Liver (tissue), 9 donors: ENCODE results near the gene SPANXB1. TPM values are rescaled to one million over a fixed set of nuclear protein-coding genes. Genes with fewer than 3 reads are reported as not detected.
"Not testable (repeated sequence)": the region's sequence is repeated elsewhere in the genome, so short reads cannot be mapped to it uniquely, and the experiment has no call there.

Experiments
- DNase-seq: peaks from one replicate; pipeline ENCODE4 v3.0.0-alpha.2; 2017; ENCODE audit warnings: low spot score
- H3K27ac ChIP-seq, 2 donors: one replicate each; pipeline ENCODE4 v1.7.0; 2013; ENCODE audit warnings: inconsistent platforms in 2 of 2, low read length in 2 of 2, control low read depth in 1 of 2, low read depth in 1 of 2, mild to moderate bottlenecking in 1 of 2
- H3K27me3 ChIP-seq, 4 donors: one replicate each; pipeline versions ENCODE4 v1.6.1 to v1.7.0; 2013; ENCODE audit warnings: low read length in 3 of 4, inconsistent platforms in 1 of 4, mild to moderate bottlenecking in 1 of 4, moderate library complexity in 1 of 4; ENCODE audit not compliant: control insufficient read depth in 4 of 4, insufficient read depth in 4 of 4
- H3K36me3 ChIP-seq, 4 donors: one replicate each; pipeline versions ENCODE4 v1.6.1 to v1.7.0; 2013; ENCODE audit warnings: low read length in 3 of 4, mild to moderate bottlenecking in 3 of 4, low read depth in 1 of 4, moderate library complexity in 1 of 4; ENCODE audit not compliant: control insufficient read depth in 4 of 4, insufficient read depth in 3 of 4
- H3K4me1 ChIP-seq, 4 donors: one replicate each; pipeline versions ENCODE4 v1.6.1 to v1.7.0; 2013; ENCODE audit warnings: low read length in 3 of 4, mild to moderate bottlenecking in 3 of 4, moderate library complexity in 1 of 4; ENCODE audit not compliant: control insufficient read depth in 4 of 4, insufficient read depth in 4 of 4
- H3K4me3 ChIP-seq, 3 donors: one replicate each; pipeline versions ENCODE4 v1.6.1 to v1.7.0; 2013; ENCODE audit warnings: low read length in 3 of 3, control low read depth in 1 of 3, low read depth in 1 of 3, mild to moderate bottlenecking in 1 of 3
- H3K9ac ChIP-seq, 2 donors: one replicate each; pipeline ENCODE4 v1.7.0; 2013; ENCODE audit warnings: low read length in 2 of 2, mild to moderate bottlenecking in 2 of 2, moderate library complexity in 2 of 2, control low read depth in 1 of 2, low read depth in 1 of 2
- H3K9me3 ChIP-seq, 4 donors: one replicate each; pipeline versions ENCODE4 v1.6.1 to v1.7.0; 2013; ENCODE audit warnings: low read length in 3 of 4; ENCODE audit not compliant: control insufficient read depth in 4 of 4
- ATF3 ChIP-seq: IDR thresholded peaks from 2 replicates; pipeline ENCODE4 v1.6.1; 2016; ENCODE audit warnings: antibody characterized with exemption
- CTCF ChIP-seq: fragments of 150-350 bp; IDR thresholded peaks from 2 replicates; pipeline ENCODE4 v1.5.1; 2017; ENCODE audit warnings: improper control_type of control experiment, low read depth, low read length; ENCODE audit not compliant: missing input control
- FOXA1 ChIP-seq: IDR thresholded peaks from 2 replicates; pipeline ENCODE4 v1.6.1; 2016; ENCODE audit warnings: antibody characterized with exemption
- FOXA2 ChIP-seq: IDR thresholded peaks from 2 replicates; pipeline ENCODE4 v1.6.1; 2016; ENCODE audit warnings: antibody characterized with exemption
- HNF4A ChIP-seq, 2 donors: conservative IDR thresholded peaks; 2 replicates each; pipeline ENCODE4 v1.6.1; 2016; ENCODE audit warnings: antibody characterized with exemption in 2 of 2, mild to moderate bottlenecking in 2 of 2
- HNF4G ChIP-seq: IDR thresholded peaks from 2 replicates; pipeline ENCODE4 v1.6.1; 2016; ENCODE audit warnings: antibody characterized with exemption
- MAX ChIP-seq: IDR thresholded peaks from 2 replicates; pipeline ENCODE4 v1.6.1; 2016; ENCODE audit warnings: antibody characterized with exemption
- NR2F2 ChIP-seq: IDR thresholded peaks from 2 replicates; pipeline ENCODE4 v1.6.1; 2016; ENCODE audit warnings: antibody characterized with exemption
- REST ChIP-seq: IDR thresholded peaks from 2 replicates; pipeline ENCODE4 v1.6.1; 2016; ENCODE audit warnings: antibody characterized with exemption, mild to moderate bottlenecking
- RXRA ChIP-seq, 2 donors: IDR thresholded peaks; 2 replicates each; pipeline ENCODE4 v1.6.1; 2017 to 2018; ENCODE audit warnings: antibody characterized with exemption in 2 of 2, mild to moderate bottlenecking in 1 of 2
- SP1 ChIP-seq: IDR thresholded peaks from 2 replicates; pipeline ENCODE4 v1.6.1; 2018; ENCODE audit warnings: antibody characterized with exemption, mild to moderate bottlenecking
- TAF1 ChIP-seq: conservative IDR thresholded peaks from 2 replicates; pipeline ENCODE4 v1.6.1; 2016; ENCODE audit warnings: antibody characterized with exemption, mild to moderate bottlenecking
- YY1 ChIP-seq: IDR thresholded peaks from 2 replicates; pipeline ENCODE4 v1.6.1; 2016; ENCODE audit warnings: antibody characterized with exemption, mild to moderate bottlenecking
- WGBS: extraction: QIAGEN DNeasy Blood & Tissue Kit; methylation state at CpG from one replicate; pipeline ENCODE4 v1.1.7; 2013; 5-methylcytosine and 5-hydroxymethylcytosine counted together
- polyA plus RNA-seq, 2 donors: library from polyadenylated mRNA; stranded (reverse) in 1 of 2; unstranded in 1 of 2; fragments of 200-250 nt in 1 of 2; fragments of >200 nt in 1 of 2; fragmentation: Nextera tagmentation in 1 of 2; extraction: Ambion mirVana in 1 of 2; gene quantifications; one replicate each; pipeline versions ENCODE4 v1.2.1 to v1.2.3, GENCODE V29; 2013 to 2015
- total RNA-seq, 2 donors: library from RNA; depleted of rRNA; stranded (reverse); fragments of >200 nt; gene quantifications; one replicate each; pipeline ENCODE4 v1.2.3, GENCODE V29; 2014
- donor health status: healthy.
- donor health status: healthy.
- donor health status: healthy.
- donor health status: healthy.
- donor health status: healthy.

The SPANXB1 gene
- total and polyA plus RNA-seq, 4 donors = not detected

GRCh38 chrX:140975472-140975871 lies 26.9 kb upstream of the SPANXB1 start:
- Histone ChIP-seq H3K4me3 (no peak overlapping the region), H3K9me3 (no peaks in the 10 kb centered on the region), H3K4me1 (no peaks in the 10 kb centered on the region), H3K36me3 (no peaks in the 10 kb centered on the region), H3K9ac (no peak overlapping the region), H3K27ac (no peak overlapping the region), H3K27me3 (peaks cover 0 to 3% (median 0%) of the 10 kb centered on the region in 4 donors)
- TF ChIP-seq RXRA (IDR thresholded peaks at IDR 0.05) (peak in 1 of 2 donors; percentile 8), TAF1 (no peak), FOXA1 (no peak), HNF4A (conservative IDR thresholded peaks at IDR 0.05) (peak in 1 of 2 donors; percentile 29), YY1 (peak; percentile 39), MAX (no peak)
- no peak for DNase-seq
- WGBS = 41% methylated on average over 3 of the region's 3 CpGs

- Histone ChIP-seq H3K4me3 (no peak overlapping the region), H3K36me3 (no peaks in the 10 kb centered on the region), H3K9ac (no peak overlapping the region), H3K9me3 (no peaks in the 10 kb centered on the region), H3K27me3 (peaks cover 0 to 3% (median 0%) of the 10 kb centered on the region in 4 donors), H3K27ac (no peak overlapping the region), H3K4me1 (no peaks in the 10 kb centered on the region)
- TF ChIP-seq HNF4G = no peak
- TF ChIP-seq RXRA (IDR thresholded peaks at IDR 0.05) = peak in 1 of 2 donors; percentile 32
- TF ChIP-seq SP1 = no peak
- TF ChIP-seq MAX = no peak
- no peak for TF ChIP-seq FOXA2
- no peak for TF ChIP-seq REST
- TF ChIP-seq HNF4A (conservative IDR thresholded peaks at IDR 0.05) = peak; percentile 51 to 75
- no peak for TF ChIP-seq TAF1
- no peak for DNase-seq
- 91% methylated on average over 3 of the region's 3 CpGs for WGBS
These were observed 22.1 kb upstream of the SPANXB1 start for GRCh38 chrX:140980271-140980670.

GRCh38 chrX:140983730-140984129 lies 18.7 kb upstream of the SPANXB1 start:
- TF ChIP-seq SP1 (peak; percentile 18), ATF3 (no peak), CTCF (no peak), NR2F2 (no peak), RXRA (IDR thresholded peaks at IDR 0.05) (peak in 1 of 2 donors; percentile 49), HNF4A (conservative IDR thresholded peaks at IDR 0.05) (peak in 1 of 2 donors; percentile 40)
- H3K9ac ChIP-seq = no peak overlapping the region
- no peak overlapping the region for H3K27ac ChIP-seq
- DNase-seq = no peak
- H3K9me3 ChIP-seq = no peaks in the 10 kb centered on the region
- H3K36me3 ChIP-seq = no peaks in the 10 kb centered on the region
- H3K4me1 ChIP-seq = no peaks in the 10 kb centered on the region
- H3K27me3 ChIP-seq = no peaks in the 10 kb centered on the region
- no peak overlapping the region for H3K4me3 ChIP-seq
- 8% methylated on average over 1 of the region's 1 CpG for WGBS

- DNase-seq, H3K9me3 ChIP-seq, H3K4me1 ChIP-seq, H3K9ac ChIP-seq, H3K27me3 ChIP-seq, H3K4me3 ChIP-seq, H3K36me3 ChIP-seq, H3K27ac ChIP-seq: not testable (repeated sequence)
- WGBS = 79% methylated on average over 4 of the region's 6 CpGs
These were observed 2.8 kb downstream of the SPANXB1 start for GRCh38 chrX:141005243-141005642.

GRCh38 chrX:141044246-141044645 lies 41.9 kb downstream of the SPANXB1 start:
- H3K4me1 ChIP-seq, H3K27ac ChIP-seq, H3K27me3 ChIP-seq: not testable (repeated sequence)

More at GRCh38 chrX:141044246-141044645, 41.9 kb downstream of the SPANXB1 start:
- not testable (repeated sequence) for DNase-seq, H3K4me3 ChIP-seq, H3K36me3 ChIP-seq, H3K9ac ChIP-seq, H3K9me3 ChIP-seq
- 87% methylated on average over 9 of the region's 14 CpGs for WGBS
